HUDEP-2 (cell line): ENCODE measurements around the gene PLXNB1.

Source experiments
- DNase-seq, 76 experiments: peaks; one replicate each; lab custom pipeline; 2025; ENCODE audit not compliant: unreplicated experiment in 76 of 76; lab: John Stamatoyannopoulos, UW

The PLXNB1 gene

DNA sequence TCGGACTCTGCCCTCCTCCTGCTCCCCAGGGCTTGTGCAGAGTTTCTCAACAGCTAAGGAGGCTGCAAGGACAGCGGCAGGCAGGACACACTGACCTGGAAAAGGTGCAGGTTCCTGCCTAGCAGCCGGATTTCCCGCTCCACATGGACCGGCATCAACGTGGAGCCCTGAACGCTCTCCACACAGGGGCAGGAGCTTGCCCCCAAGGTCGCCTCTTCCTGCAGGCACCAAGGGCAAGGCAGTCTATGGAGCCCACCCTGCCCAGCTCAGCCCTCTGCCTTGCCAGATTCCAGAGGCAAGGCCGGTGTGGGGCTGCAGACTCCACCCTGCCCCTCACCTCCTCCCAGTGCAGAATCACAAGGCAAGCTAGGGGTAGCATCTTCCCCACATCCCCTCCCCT is 10.7 kb downstream of the PLXNB1 start:
- DNase-seq = no peak

DNA sequence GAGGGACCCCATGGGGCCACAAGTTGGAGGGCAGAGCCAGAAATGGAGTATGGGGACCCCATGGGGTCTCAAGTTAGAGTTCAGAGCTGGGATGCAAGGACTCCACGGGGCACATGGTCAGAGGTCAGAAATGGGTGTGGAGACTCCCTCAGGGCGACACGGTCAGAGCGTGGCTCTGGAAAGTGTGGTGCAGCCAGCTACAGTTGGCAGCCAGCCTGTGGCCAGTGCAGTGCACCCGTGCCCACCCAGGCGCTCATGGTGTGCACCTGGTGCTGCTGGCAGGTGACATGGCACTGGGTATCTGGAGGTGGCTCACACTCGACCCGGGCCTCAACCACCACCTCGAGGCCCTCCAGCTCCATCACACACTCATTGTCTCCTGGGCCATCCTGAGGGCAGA is 11.2 kb downstream of the PLXNB1 start:
- no peak for DNase-seq

DNA sequence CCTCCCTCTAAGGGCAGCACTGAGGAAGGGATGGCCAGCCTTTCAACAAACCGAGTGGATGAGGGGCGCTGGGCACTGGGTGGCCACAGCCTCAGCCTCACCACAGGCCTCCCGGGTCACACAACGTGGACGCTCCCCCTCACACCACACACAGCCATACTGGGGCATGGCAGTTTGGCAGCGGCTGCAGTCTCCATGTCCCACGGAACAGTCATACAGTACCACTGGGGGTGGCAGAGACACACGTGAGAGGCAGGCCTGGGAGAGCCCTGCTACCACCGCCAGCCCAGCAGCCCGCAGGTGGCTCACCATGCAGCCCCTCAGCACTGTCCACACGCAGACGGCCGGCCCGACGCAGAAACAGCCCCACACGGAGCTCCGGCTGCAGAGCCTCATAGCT is 11.7 kb downstream of the PLXNB1 start:
- no peak for DNase-seq

DNA sequence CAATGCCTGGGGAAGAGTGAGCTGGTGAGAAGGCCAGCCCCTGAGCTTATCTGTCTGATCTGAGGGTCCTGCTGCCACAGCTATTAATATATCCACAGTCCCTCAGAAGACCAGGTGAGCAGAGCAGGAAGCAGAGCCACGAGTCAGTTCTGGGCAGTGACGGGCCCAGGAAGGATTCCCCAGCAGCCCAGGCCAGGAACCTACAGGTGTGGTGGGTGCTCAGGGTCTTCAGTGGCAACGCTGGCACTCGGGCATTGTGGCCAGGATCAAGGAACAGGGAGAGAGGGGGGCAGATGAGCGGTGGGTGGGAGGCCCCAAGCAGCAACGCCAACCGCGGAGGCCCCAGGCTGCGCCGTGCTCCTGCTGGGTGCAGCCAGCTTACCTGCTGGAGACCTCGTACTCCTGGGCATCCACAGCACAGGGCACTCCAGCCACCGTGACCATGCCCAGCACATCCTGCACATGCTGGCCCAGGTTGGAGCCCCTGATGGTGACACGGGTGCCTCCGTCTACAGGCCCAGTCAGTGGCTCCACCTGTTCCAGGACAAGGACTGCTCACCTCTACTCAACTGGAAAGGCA is 12.3 kb downstream of the PLXNB1 start:
- DNase-seq = no peak

GRCh38 chr3:48416546-48416945 is 13.3 kb downstream of the PLXNB1 start:
- DNase-seq = no peak

DNA sequence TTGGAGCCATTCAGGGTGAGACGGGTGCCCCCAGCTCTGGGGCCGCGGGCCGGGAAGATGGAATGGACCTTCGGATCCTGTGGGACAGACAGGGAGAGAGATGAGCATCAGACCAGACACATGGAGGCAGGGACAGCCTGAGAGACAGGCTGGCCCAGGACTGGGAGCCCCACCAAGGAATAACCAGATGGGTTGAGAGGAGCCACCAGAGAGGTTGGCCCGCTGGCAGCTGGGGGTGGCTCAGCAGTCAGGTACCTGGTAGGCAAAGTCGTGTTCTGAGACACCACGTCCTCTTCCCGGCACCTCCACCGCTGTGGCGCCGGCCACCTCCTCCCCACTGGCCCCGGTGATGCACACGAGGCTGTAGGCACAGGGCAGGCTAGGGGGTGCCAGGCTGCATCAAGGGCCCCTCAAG is 13.8 kb downstream of the PLXNB1 start:
- no peak for DNase-seq

GRCh38 chr3:48415251-48415953 is 14.5 kb downstream of the PLXNB1 start:
- no peak for DNase-seq

- no peak for DNase-seq
Measured at GRCh38 chr3:48414376-48415250, 15.3 kb downstream of the PLXNB1 start.

GRCh38 chr3:48413611-48414010 is 16.3 kb downstream of the PLXNB1 start:
- no peak for DNase-seq

GRCh38 chr3:48413086-48413485 is 16.8 kb downstream of the PLXNB1 start:
- DNase-seq = no peak

- no peak for DNase-seq
Measured at GRCh38 chr3:48412375-48413001, 17.4 kb downstream of the PLXNB1 start.

DNA sequence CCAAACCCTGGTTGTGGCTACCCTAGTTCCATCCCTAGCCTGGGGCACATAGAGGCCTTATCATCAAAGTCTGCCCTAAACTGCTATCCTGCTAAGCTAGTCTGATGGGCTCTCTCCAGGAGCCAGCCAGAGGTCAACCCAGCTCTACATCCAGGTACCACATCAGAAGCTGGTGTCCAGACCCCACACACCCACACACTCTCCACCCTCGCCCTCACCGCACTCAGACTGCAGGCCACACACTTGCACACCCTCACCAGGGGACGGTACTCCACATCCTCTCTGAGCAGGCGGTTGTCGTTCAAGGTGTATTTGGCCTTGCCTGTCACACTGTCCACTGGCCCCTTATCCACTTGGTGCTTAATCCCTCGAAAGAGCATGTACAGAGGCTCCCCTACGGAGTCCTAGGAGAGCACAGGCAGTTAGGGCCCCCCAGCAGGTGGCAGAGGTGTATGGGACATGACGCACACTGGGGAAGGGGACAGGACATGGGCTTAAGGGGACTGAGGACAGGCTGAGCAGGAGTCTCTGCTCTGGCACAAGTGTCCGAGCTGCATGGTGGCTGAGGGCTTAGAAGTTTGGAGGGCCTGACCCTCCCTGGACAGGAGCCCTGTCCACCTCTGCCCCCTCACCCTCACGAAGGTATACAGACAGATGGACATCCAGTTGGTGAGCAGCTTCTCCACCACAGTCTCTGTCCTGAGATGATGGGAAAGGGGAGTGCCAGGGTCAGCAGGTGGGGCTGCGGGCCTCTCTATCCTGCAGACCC is 18.1 kb downstream of the PLXNB1 start:
- no peak for DNase-seq

DNA sequence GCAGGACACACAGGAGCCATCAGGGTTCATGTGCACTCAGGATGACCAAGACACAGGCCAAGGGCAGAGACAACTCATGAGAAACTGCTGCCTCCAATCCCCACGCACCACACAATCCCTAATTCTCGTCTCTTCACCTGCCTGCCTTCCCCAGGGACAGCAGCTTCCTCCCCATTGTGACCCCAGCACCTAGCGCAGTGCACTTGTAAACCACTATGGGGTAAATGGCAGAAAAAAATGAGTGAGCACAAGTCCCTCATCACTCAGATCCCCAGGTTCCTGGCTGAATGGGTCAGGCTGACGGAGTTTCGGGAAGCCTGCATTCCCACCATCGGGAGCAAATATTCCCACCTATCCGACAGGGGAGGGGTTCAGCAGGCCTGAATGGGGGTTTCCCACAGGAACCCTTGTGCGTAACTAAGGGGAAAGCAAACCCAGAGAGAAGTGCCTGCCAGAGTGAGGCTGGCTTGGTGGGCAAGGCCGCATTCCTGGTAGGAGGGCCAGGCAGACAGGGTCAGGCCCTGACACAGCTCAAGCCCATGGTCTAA is 18.8 kb downstream of the PLXNB1 start:
- DNase-seq = no peak

- DNase-seq = no peak
Measured at GRCh38 chr3:48410205-48411040, 19.5 kb downstream of the PLXNB1 start.

- no peak for DNase-seq
Measured at GRCh38 chr3:48409291-48410201, 20.3 kb downstream of the PLXNB1 start.

- peak in 3 of 76 experiments; percentile 4 to 13 (median 8) for DNase-seq
Measured at GRCh38 chr3:48408823-48409281, 21.0 kb downstream of the PLXNB1 start.

GRCh38 chr3:48407542-48408099 is 22.3 kb downstream of the PLXNB1 start:
- DNase-seq = no peak
